ENCODE results near the gene LRRC32. TPM values are rescaled to one million over a fixed set of nuclear protein-coding genes. Genes with fewer than 3 reads are reported as not detected.
A peak's percentile ranks its signal among the peaks of the same experiment; 100 is the strongest.

Gene LRRC32
- total and polyA plus RNA-seq, 4 donors, result 38.3 to 159 (median 85.2) TPM

GRCh38 chr11:76691655-76692054, 21.1 kb upstream of the LRRC32 start:
- TF ChIP-seq, protein P1, sequence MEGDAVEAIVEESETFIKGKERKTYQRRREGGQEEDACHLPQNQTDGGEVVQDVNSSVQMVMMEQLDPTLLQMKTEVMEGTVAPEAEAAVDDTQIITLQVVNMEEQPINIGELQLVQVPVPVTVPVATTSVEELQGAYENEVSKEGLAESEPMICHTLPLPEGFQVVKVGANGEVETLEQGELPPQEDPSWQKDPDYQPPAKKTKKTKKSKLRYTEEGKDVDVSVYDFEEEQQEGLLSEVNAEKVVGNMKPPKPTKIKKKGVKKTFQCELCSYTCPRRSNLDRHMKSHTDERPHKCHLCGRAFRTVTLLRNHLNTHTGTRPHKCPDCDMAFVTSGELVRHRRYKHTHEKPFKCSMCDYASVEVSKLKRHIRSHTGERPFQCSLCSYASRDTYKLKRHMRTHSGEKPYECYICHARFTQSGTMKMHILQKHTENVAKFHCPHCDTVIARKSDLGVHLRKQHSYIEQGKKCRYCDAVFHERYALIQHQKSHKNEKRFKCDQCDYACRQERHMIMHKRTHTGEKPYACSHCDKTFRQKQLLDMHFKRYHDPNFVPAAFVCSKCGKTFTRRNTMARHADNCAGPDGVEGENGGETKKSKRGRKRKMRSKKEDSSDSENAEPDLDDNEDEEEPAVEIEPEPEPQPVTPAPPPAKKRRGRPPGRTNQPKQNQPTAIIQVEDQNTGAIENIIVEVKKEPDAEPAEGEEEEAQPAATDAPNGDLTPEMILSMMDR (IDR thresholded peaks at IDR 0.05; ENCODE audit: control extremely low read depth, extremely low read depth), result no peak
- H3K4me3 ChIP-seq, result no peak overlapping the region
- no peak overlapping the region for H3K9ac ChIP-seq (ENCODE audit: insufficient read depth in 1 of 2, low read length in 2 of 2)
- H3K27me3 ChIP-seq (ENCODE audit: control insufficient read depth in 3 of 3, insufficient read depth in 3 of 3, low read length in 2 of 3), result no peaks in the 10 kb centered on the region
- ATAC-seq (ENCODE audit: insufficient read depth, low FRiP score) (no peak), DNase-seq (no peak)
- no peaks in the 10 kb centered on the region for H3K9me3 ChIP-seq (ENCODE audit: control insufficient read depth in 4 of 4, insufficient read depth in 3 of 4, low read length in 3 of 4)
- no peaks in the 10 kb centered on the region for H3K4me1 ChIP-seq (ENCODE audit: control insufficient read depth in 5 of 5, insufficient read depth in 5 of 5, low read length in 5 of 5)
- no peak overlapping the region for H3K27ac ChIP-seq (ENCODE audit: low read depth in 1 of 2, low read length in 1 of 2)
- H3K36me3 ChIP-seq (ENCODE audit: control insufficient read depth in 4 of 4, insufficient read depth in 4 of 4, low read length in 4 of 4), result no peaks in the 10 kb centered on the region
- WGBS, 2 donors, result 88 to 89% methylated on average over 1 of the region's 1 CpG

GRCh38 chr11:76690736-76691135, 20.2 kb upstream of the LRRC32 start:
- no peaks in the 10 kb centered on the region for H3K9me3 ChIP-seq (ENCODE audit: control insufficient read depth in 4 of 4, insufficient read depth in 3 of 4, low read length in 3 of 4)
- no peaks in the 10 kb centered on the region for H3K27me3 ChIP-seq (ENCODE audit: control insufficient read depth in 3 of 3, insufficient read depth in 3 of 3, low read length in 2 of 3)
- H3K27ac ChIP-seq (ENCODE audit: low read depth in 1 of 2, low read length in 1 of 2), result no peak overlapping the region
- H3K4me1 ChIP-seq (ENCODE audit: control insufficient read depth in 5 of 5, insufficient read depth in 5 of 5, low read length in 5 of 5), result peaks cover 0 to 2% (median 0%) of the 10 kb centered on the region in 5 donors
- peak in 2 of 3 donors; percentile 16 to 67 for DNase-seq
- 75 to 76% methylated on average over 3 of the region's 3 CpGs for WGBS, 2 donors
- TF ChIP-seq, protein P1 (IDR thresholded peaks at IDR 0.05; ENCODE audit: control extremely low read depth, extremely low read depth), result no peak
- no peak overlapping the region for H3K4me3 ChIP-seq
- H3K9ac ChIP-seq (ENCODE audit: insufficient read depth in 1 of 2, low read length in 2 of 2), result no peak overlapping the region
- ATAC-seq (ENCODE audit: insufficient read depth, low FRiP score), result no peak
- no peaks in the 10 kb centered on the region for H3K36me3 ChIP-seq (ENCODE audit: control insufficient read depth in 4 of 4, insufficient read depth in 4 of 4, low read length in 4 of 4)

- H3K36me3 ChIP-seq (ENCODE audit: control insufficient read depth in 4 of 4, insufficient read depth in 4 of 4, low read length in 4 of 4), result no peaks in the 10 kb centered on the region
- 78 to 80% methylated on average over 26 of the region's 26 CpGs for WGBS, 2 donors
- TF ChIP-seq, protein P1 (IDR thresholded peaks at IDR 0.05; ENCODE audit: control extremely low read depth, extremely low read depth), result no peak
- H3K4me1 ChIP-seq (ENCODE audit: control insufficient read depth in 5 of 5, insufficient read depth in 5 of 5, low read length in 5 of 5), result peaks cover 0 to 2% (median 0%) of the 10 kb centered on the region in 5 donors
- H3K9ac ChIP-seq (ENCODE audit: insufficient read depth in 1 of 2, low read length in 2 of 2), result no peak overlapping the region
- ATAC-seq (ENCODE audit: insufficient read depth, low FRiP score), result no peak
- no peak for DNase-seq
- peaks cover 0 to under 1% (median 0%) of the 10 kb centered on the region in 4 donors for H3K9me3 ChIP-seq (ENCODE audit: control insufficient read depth in 4 of 4, insufficient read depth in 3 of 4, low read length in 3 of 4)
- H3K27me3 ChIP-seq (ENCODE audit: control insufficient read depth in 3 of 3, insufficient read depth in 3 of 3, low read length in 2 of 3), result no peaks in the 10 kb centered on the region
- H3K4me3 ChIP-seq, result no peak overlapping the region
- H3K27ac ChIP-seq (ENCODE audit: low read depth in 1 of 2, low read length in 1 of 2), result no peak overlapping the region
Measured at GRCh38 chr11:76689313-76690260, 19.0 kb upstream of the LRRC32 start.
